ENCODE measurements around the gene HELZ.

GRCh38 chr17:67035131-67036083 lies 209.6 kb downstream of the HELZ start:
- TF ChIP-seq CTCF (IDR thresholded peaks at IDR 0.05 in 4 of 5, conservative IDR thresholded peaks at IDR 0.05 in 1 of 5) = no peak
- TF ChIP-seq POLR2A (IDR thresholded peaks at IDR 0.05) = no peak

All from gastrocnemius medialis (tissue), 4 donors.